Stimulated activated CD4-positive, alpha-beta T cell treated with anti-CD3 and anti-CD28 coated beads, Interleukin-1b, Interleukin-23, amount 100 ng/mL, for 48 hours (primary cell): ENCODE measurements around the gene VSTM1.
A peak's percentile ranks its signal among the peaks of the same experiment; 100 is the strongest.
"Not testable (repeated sequence)": the region's sequence is repeated elsewhere in the genome, so short reads cannot be mapped to it uniquely, and the experiment has no call there.

Experiments used
- DNase-seq: peaks from one replicate; pipeline ENCODE4 v3.0.0-alpha.2; 2020

VSTM1 gene

GRCh38 chr19:54063350-54064116 lies at the start of gene VSTM1:
TSS of gene VSTM1 (minus strand) at chr19:54063897. CDS start at chr19:54063777, 120 bp downstream.
- DNase-seq: no peak

GRCh38 chr19:54109651-54110050 lies 46.0 kb upstream of the VSTM1 start:
- DNase-seq: no peak

- no peak for DNase-seq
Measured at GRCh38 chr19:54108496-54108895, 44.8 kb upstream of the VSTM1 start.

- no peak for DNase-seq
Measured at GRCh38 chr19:54107876-54108490, 44.3 kb upstream of the VSTM1 start.

- DNase-seq: no peak
Measured at GRCh38 chr19:54106716-54107115, 43.0 kb upstream of the VSTM1 start.

GRCh38 chr19:54105796-54106195 lies 42.1 kb upstream of the VSTM1 start:
- no peak for DNase-seq

GRCh38 chr19:54104998-54105715 lies 41.5 kb upstream of the VSTM1 start:
- no peak for DNase-seq

- peak; percentile 98 for DNase-seq
Measured at GRCh38 chr19:54102421-54103169, 38.9 kb upstream of the VSTM1 start, which contains the start of gene NDUFA3. TSS of gene NDUFA3 (plus strand) at chr19:54102855. CDS start at chr19:54102879, 24 bp downstream.

- no peak for DNase-seq
Measured at GRCh38 chr19:54100561-54100960, 36.9 kb upstream of the VSTM1 start, which contains the start of gene OSCAR. TSS of gene OSCAR (minus strand) at chr19:54100803. CDS start at chr19:54100792, 11 bp downstream.

GRCh38 chr19:54099903-54100255 lies 36.2 kb upstream of the VSTM1 start:
- DNase-seq: not testable (repeated sequence)

- no peak for DNase-seq
Measured at GRCh38 chr19:54099190-54099902, 35.6 kb upstream of the VSTM1 start.

GRCh38 chr19:54096617-54097106 lies 33.0 kb upstream of the VSTM1 start:
- DNase-seq: no peak

GRCh38 chr19:54095859-54096616 lies 32.3 kb upstream of the VSTM1 start:
- peak; percentile 48 for DNase-seq

- no peak for DNase-seq
Measured at GRCh38 chr19:54095136-54095858, 31.6 kb upstream of the VSTM1 start.

GRCh38 chr19:54094426-54095000 lies 30.8 kb upstream of the VSTM1 start:
- DNase-seq: no peak

- DNase-seq: no peak
Measured at GRCh38 chr19:54084410-54084809, 20.7 kb upstream of the VSTM1 start.

GRCh38 chr19:54081032-54081431 lies 17.3 kb upstream of the VSTM1 start, which contains the start of gene TARM1:
TSS of gene TARM1 (minus strand) at chr19:54081365. CDS start at chr19:54081340, 25 bp downstream.
- no peak for DNase-seq

GRCh38 chr19:54077334-54077733 lies 13.6 kb upstream of the VSTM1 start:
- DNase-seq: no peak

GRCh38 chr19:54074851-54075250 lies 11.2 kb upstream of the VSTM1 start:
- no peak for DNase-seq

GRCh38 chr19:54073829-54074228 lies 10.1 kb upstream of the VSTM1 start:
- DNase-seq: no peak
